NB4 (cell line): Measurements from ENCODE around the gene CROCC2.

Experiments
- CTCF ChIP-seq: IDR thresholded peaks from one replicate; pipeline ENCODE4 v1.5.1; 2012; ENCODE audit warnings: low read depth, low read length
- MAX ChIP-seq: IDR thresholded peaks from 2 replicates; pipeline ENCODE4 v1.6.1; 2011; ENCODE audit warnings: low read depth, low read length

- no peak for TF ChIP-seq MAX
- TF ChIP-seq CTCF: no peak
Measured at GRCh38 chr2:240931319-240931949, 25.3 kb downstream of the CROCC2 start.
